GM12874 (cell line): ENCODE data around the gene KRT24.

Experiments used
- CTCF ChIP-seq: IDR thresholded peaks from 2 replicates; pipeline ENCODE4 v1.5.1; 2011; ENCODE audit warnings: low read depth, mild to moderate bottlenecking, control low read depth, low read length, moderate library complexity; ENCODE audit not compliant: insufficient read depth

KRT24 gene

GRCh38 chr17:40651939-40652338, 51.6 kb downstream of the KRT24 start:
- TF ChIP-seq CTCF, result no peak

- no peak for TF ChIP-seq CTCF
Measured at GRCh38 chr17:40648384-40648968, 55.1 kb downstream of the KRT24 start.
